ENCODE results near the gene NDUFA3. TPM values are rescaled to one million over a fixed set of nuclear protein-coding genes. Genes with fewer than 3 reads are reported as not detected.

NDUFA3 gene
- total and polyA plus RNA-seq, 10 of the 15 experiments (the other 5 are each of a cell fraction or from before 2014, with no cell fraction given): 40.0 to 335 (median 153) TPM

DNA sequence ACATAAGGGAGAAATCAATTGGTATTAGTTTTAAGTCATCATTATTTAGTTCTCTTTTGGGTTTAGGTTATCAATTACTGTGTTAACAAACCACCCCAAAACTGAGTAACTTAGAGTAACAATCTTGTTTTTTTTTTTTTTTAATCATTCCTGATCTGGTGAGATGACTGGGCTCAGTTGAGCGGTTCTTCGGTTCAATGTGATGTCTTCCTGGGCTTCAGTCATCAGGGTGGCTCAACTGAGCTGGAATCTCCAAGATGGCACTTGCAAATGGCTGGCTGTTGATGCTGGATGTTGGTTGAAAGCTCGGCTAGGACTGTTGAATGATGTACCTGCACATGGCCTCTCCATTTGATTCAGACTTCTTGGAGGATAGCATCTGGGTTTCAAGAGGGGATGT, 18.2 kb upstream of the NDUFA3 start:
- H3K9ac ChIP-seq (ENCODE audit: control insufficient read depth, insufficient read depth, low read length): no peak overlapping the region
- POLR2A ChIA-PET: no interaction called here
- no peak for FAIRE-seq
- RAD21 ChIA-PET (ENCODE audit: unreplicated experiment): no interaction called here
- no peaks in the 10 kb centered on the region for H3K27me3 ChIP-seq (replicated peaks in 1 of 2; ENCODE audit: control insufficient read depth in 2 of 2, insufficient read depth in 2 of 2, low read length in 1 of 2)
- H3K4me2 ChIP-seq (ENCODE audit: control insufficient read depth, insufficient read depth): no peak overlapping the region
- in situ Hi-C loops (cut with MboI) (no loop called here), intact Hi-C loops (cut with micrococcal nuclease; ENCODE audit: unreplicated experiment) (no loop called here)
- no peaks in the 10 kb centered on the region for H3K4me1 ChIP-seq (ENCODE audit: control insufficient read depth, insufficient read depth, low read length)
- no peak for TF ChIP-seq TCF7 (IDR thresholded peaks at IDR 0.05; ENCODE audit: borderline replicate concordance)
- no peak for TF ChIP-seq CREM (IDR thresholded peaks at IDR 0.05; ENCODE audit: low read depth)
- no peaks in the 10 kb centered on the region for H3K36me3 ChIP-seq (ENCODE audit: control insufficient read depth in 2 of 2, insufficient read depth in 2 of 2, low read length in 1 of 2)
- H3K4me3 ChIP-seq: no peak overlapping the region
- CTCF ChIA-PET: no interaction called here
- DNase-seq (ENCODE audit: low read depth, low spot score): no peak
- H2AFZ ChIP-seq (ENCODE audit: control insufficient read depth, low read depth, low read length): no peak overlapping the region
- ATAC-seq: no peak
- SMC1A ChIA-PET (ENCODE audit: uncharacterized antibody, unreplicated experiment): no interaction called here
- no peak overlapping the region for H3K27ac ChIP-seq (ENCODE audit: control insufficient read depth, insufficient read depth)
- WGBS (ENCODE audit: insufficient coverage, insufficient replicate concordance, low lambda C conversion rate, missing lambda C conversion rate): 17% methylated on average over 3 of the region's 3 CpGs
- no peaks in the 10 kb centered on the region for H3K79me2 ChIP-seq (ENCODE audit: control insufficient read depth, insufficient read depth, low read length)
- no peaks in the 10 kb centered on the region for H4K20me1 ChIP-seq (ENCODE audit: control insufficient read depth, insufficient read depth)
- H3K9me3 ChIP-seq (replicated peaks; ENCODE audit: control insufficient read depth, insufficient read depth, low read length): peaks cover 3% of the 10 kb centered on the region; the same call in 2 of the 3 replicates
- no TSS peak for BruUV-seq (replicated peaks)

- intact Hi-C loops (cut with micrococcal nuclease; ENCODE audit: unreplicated experiment) (no loop called here), in situ Hi-C loops (cut with MboI) (no loop called here)
- ChIA-PET SMC1A (ENCODE audit: uncharacterized antibody, unreplicated experiment) (no interaction called here), RAD21 (ENCODE audit: unreplicated experiment) (no interaction called here), POLR2A (interaction anchor here (0.6 kb wide), 1 partner anchor 1410 kb away, joined by 3 read pairs; no protein-coding TSS in a partner anchor), CTCF (no interaction called here)
- WGBS (ENCODE audit: insufficient coverage, insufficient replicate concordance, low lambda C conversion rate, missing lambda C conversion rate): 38% methylated on average over 17 of the region's 17 CpGs
- no peak for DNase-seq (ENCODE audit: low read depth, low spot score)
- no peak for ATAC-seq
- TF ChIP-seq ASH2L (IDR thresholded peaks at IDR 0.05; ENCODE audit: borderline replicate concordance, low read depth): no peak
- TF ChIP-seq CREM (IDR thresholded peaks at IDR 0.05; ENCODE audit: low read depth): no peak
- peak; percentile 56 for TF ChIP-seq NFYB (IDR thresholded peaks at IDR 0.05; ENCODE audit: insufficient read depth, low read depth, low read length)
- no peak for TF ChIP-seq SUZ12 (IDR thresholded peaks at IDR 0.05; ENCODE audit: unreplicated experiment)
- TF ChIP-seq ZNF592 (IDR thresholded peaks at IDR 0.05): no peak
- TF ChIP-seq PAX5 (IDR thresholded peaks at IDR 0.05; ENCODE audit: borderline replicate concordance, low read depth, low read length): no peak
- TF ChIP-seq SMAD5 (IDR thresholded peaks at IDR 0.05; ENCODE audit: low read depth): no peak
- H3K27ac ChIP-seq (ENCODE audit: control insufficient read depth, insufficient read depth): no peak overlapping the region
- no peaks in the 10 kb centered on the region; a peak in 2 of 4 replicates for H3K27me3 ChIP-seq (replicated peaks in 1 of 2; ENCODE audit: control insufficient read depth in 2 of 2, insufficient read depth in 2 of 2, low read length in 1 of 2)
- H3K9me3 ChIP-seq (replicated peaks; ENCODE audit: control insufficient read depth, insufficient read depth, low read length): peaks cover 2% of the 10 kb centered on the region; the same call in 2 of the 3 replicates
- no peak overlapping the region for H3K9ac ChIP-seq (ENCODE audit: control insufficient read depth, insufficient read depth, low read length)
- H3K4me1 ChIP-seq (ENCODE audit: control insufficient read depth, insufficient read depth, low read length): no peaks in the 10 kb centered on the region
- H3K36me3 ChIP-seq (ENCODE audit: control insufficient read depth in 2 of 2, insufficient read depth in 2 of 2, low read length in 1 of 2): no peaks in the 10 kb centered on the region
- no peak overlapping the region for H2AFZ ChIP-seq (ENCODE audit: control insufficient read depth, low read depth, low read length)
- no peaks in the 10 kb centered on the region for H3K79me2 ChIP-seq (ENCODE audit: control insufficient read depth, insufficient read depth, low read length)
- no TSS peak for BruUV-seq (replicated peaks)
- H4K20me1 ChIP-seq (ENCODE audit: control insufficient read depth, insufficient read depth): no peaks in the 10 kb centered on the region
- H3K4me3 ChIP-seq: no peak overlapping the region
- H3K4me2 ChIP-seq (ENCODE audit: control insufficient read depth, insufficient read depth): no peak overlapping the region
- no peak for FAIRE-seq
These were observed 8.1 kb upstream of the NDUFA3 start for GRCh38 chr19:54094426-54095000.
